Panc1 (cell line): ENCODE data around the gene FAM110A. TPM values are rescaled to one million over a fixed set of nuclear protein-coding genes. Genes with fewer than 3 reads are reported as not detected.

Experiments used
- ATAC-seq: fragments of 200-7000 bp; cut with Tn5 transposase; 2 replicates; pipeline ENCODE4 v1.9.1; 2020; ENCODE audit warnings: mild to moderate bottlenecking, moderate library complexity
- BruUV-seq: library from RNA; stranded (reverse); fragments of 400-500 nt; replicated peaks from 2 replicates; lab custom pipeline; 2021; lab: Mats Ljungman, UMichigan
- CTCF ChIA-PET: fragments of 300-600 bp; sonication (Branson Sonifier 250); formaldehyde crosslinking; loops from one replicate; lab custom pipeline; 2022; ENCODE audit warnings: antibody characterized with exemption; lab: Charles Lee
- POLR2A ChIA-PET: fragments of 300-600 bp; sonication (Branson Sonifier 250); formaldehyde crosslinking; loops from one replicate; lab custom pipeline; 2022; ENCODE audit warnings: antibody characterized with exemption; lab: Charles Lee
- DNase-seq: peaks from one replicate; pipeline ENCODE4 v3.0.0-alpha.2; 2010; ENCODE audit warnings: low read depth, low spot score
- H3K27ac ChIP-seq: 2 replicates; pipeline ENCODE4 v1.5.1; 2011; ENCODE audit warnings: mild to moderate bottlenecking, low read length, inconsistent platforms
- H3K27me3 ChIP-seq: fragments of 200-500 bp; sonication (Bioruptor generic); 2 replicates; pipeline ENCODE4 v1.6.0; 2014; ENCODE audit warnings: low read length, inconsistent platforms; ENCODE audit not compliant: control insufficient read depth, insufficient read depth
- H3K36me3 ChIP-seq: fragments of 200-500 bp; sonication (Bioruptor generic); 2 replicates; pipeline ENCODE4 v1.5.1; 2014; ENCODE audit warnings: inconsistent platforms, mild to moderate bottlenecking, low read length, moderate library complexity; ENCODE audit not compliant: control insufficient read depth, insufficient read depth
- H3K4me1 ChIP-seq: 2 replicates; pipeline ENCODE4 v1.5.1; 2011; ENCODE audit warnings: inconsistent platforms, mild to moderate bottlenecking, low read length, moderate library complexity; ENCODE audit not compliant: control insufficient read depth, insufficient read depth
- H3K4me3 ChIP-seq, 2 experiments: 2 replicates each; pipeline ENCODE4 v1.5.1; 2011 to 2012; ENCODE audit warnings: low read depth in 2 of 2, low read length in 2 of 2, mild to moderate bottlenecking in 2 of 2, inconsistent platforms in 1 of 2, moderate library complexity in 1 of 2
- H3K9me3 ChIP-seq: fragments of 200-500 bp; sonication (Bioruptor generic); 2 replicates; pipeline ENCODE4 v1.5.1; 2014; ENCODE audit warnings: low read depth, mild to moderate bottlenecking, inconsistent platforms, low read length, moderate library complexity; ENCODE audit not compliant: control insufficient read depth, insufficient read depth
- POLR2AphosphoS5 ChIP-seq: IDR thresholded peaks from 2 replicates; pipeline ENCODE4 v1.6.1; 2012; ENCODE audit warnings: mild to moderate bottlenecking, low read depth, low read length, moderate library complexity
- SIN3A ChIP-seq: IDR thresholded peaks from 2 replicates; pipeline ENCODE4 v1.6.1; 2012; ENCODE audit warnings: low read depth, mild to moderate bottlenecking, low read length, moderate library complexity, borderline replicate concordance; ENCODE audit not compliant: insufficient read depth
- TCF7L2 ChIP-seq: IDR thresholded peaks from 2 replicates; pipeline ENCODE4 v1.6.1; 2011; ENCODE audit warnings: mild to moderate bottlenecking, low read depth, low read length, inconsistent platforms
- in situ Hi-C: cut with HindIII; loops from 2 replicates; pipeline ENCODE4 v1.10.0; 2016; ENCODE audit warnings: low sequenced_read_pairs, low pct_unique_long_range_greater_than_20kb
- intact Hi-C: fragments of 100-400 bp; cut with micrococcal nuclease; formaldehyde crosslinking; loops from one replicate; pipeline ENCODE4 v1.10.0; 2022; ENCODE audit not compliant: unreplicated experiment
- total RNA-seq: library from RNA; stranded (reverse); gene quantifications from one replicate; pipeline ENCODE4 v1.2.1, GENCODE V29; 2021; ENCODE audit not compliant: unreplicated experiment
- TF ChIP-seq, protein P1 (sequence below), 2 experiments: IDR thresholded peaks; 2 replicates each; pipeline ENCODE4 v1.6.1; 2011 to 2012; ENCODE audit warnings: low read depth in 2 of 2, control low read depth in 1 of 2, low read length in 1 of 2, mild to moderate bottlenecking in 1 of 2, moderate library complexity in 1 of 2; ENCODE audit not compliant: insufficient read depth in 1 of 2
- TF ChIP-seq, protein P2 (sequence below): fragments of 450-650 bp; IDR thresholded peaks from 2 replicates; pipeline ENCODE4 v1.5.1; 2017; ENCODE audit warnings: mild to moderate bottlenecking

FAM110A gene
- total RNA-seq, 1 experiment from 2014 or later, result 7.8 TPM

DNA sequence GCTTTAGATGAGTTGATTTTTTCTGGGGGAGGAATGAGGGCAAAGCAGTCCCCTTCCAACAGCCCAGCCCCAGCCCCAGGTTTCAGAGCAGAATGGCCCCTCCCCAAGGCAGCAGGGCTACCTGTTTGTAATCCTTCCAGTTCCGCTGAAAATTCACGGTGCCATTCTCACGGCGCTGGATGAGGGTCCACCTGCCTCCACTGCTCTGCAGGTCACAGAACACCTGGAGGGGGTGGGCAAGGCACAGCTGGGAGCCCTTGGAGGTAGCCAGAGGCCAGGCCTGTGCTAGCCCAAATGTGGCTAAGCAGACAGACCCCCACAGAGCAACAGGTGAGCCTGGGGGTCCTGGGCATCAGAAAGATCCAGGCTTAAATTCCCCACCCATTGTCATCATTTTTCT is 46.1 kb downstream of the FAM110A start:
- TF ChIP-seq SIN3A, result no peak
- TF ChIP-seq, protein P1, sequence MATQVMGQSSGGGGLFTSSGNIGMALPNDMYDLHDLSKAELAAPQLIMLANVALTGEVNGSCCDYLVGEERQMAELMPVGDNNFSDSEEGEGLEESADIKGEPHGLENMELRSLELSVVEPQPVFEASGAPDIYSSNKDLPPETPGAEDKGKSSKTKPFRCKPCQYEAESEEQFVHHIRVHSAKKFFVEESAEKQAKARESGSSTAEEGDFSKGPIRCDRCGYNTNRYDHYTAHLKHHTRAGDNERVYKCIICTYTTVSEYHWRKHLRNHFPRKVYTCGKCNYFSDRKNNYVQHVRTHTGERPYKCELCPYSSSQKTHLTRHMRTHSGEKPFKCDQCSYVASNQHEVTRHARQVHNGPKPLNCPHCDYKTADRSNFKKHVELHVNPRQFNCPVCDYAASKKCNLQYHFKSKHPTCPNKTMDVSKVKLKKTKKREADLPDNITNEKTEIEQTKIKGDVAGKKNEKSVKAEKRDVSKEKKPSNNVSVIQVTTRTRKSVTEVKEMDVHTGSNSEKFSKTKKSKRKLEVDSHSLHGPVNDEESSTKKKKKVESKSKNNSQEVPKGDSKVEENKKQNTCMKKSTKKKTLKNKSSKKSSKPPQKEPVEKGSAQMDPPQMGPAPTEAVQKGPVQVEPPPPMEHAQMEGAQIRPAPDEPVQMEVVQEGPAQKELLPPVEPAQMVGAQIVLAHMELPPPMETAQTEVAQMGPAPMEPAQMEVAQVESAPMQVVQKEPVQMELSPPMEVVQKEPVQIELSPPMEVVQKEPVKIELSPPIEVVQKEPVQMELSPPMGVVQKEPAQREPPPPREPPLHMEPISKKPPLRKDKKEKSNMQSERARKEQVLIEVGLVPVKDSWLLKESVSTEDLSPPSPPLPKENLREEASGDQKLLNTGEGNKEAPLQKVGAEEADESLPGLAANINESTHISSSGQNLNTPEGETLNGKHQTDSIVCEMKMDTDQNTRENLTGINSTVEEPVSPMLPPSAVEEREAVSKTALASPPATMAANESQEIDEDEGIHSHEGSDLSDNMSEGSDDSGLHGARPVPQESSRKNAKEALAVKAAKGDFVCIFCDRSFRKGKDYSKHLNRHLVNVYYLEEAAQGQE (IDR thresholded peaks at IDR 0.05; ENCODE audit: insufficient read depth in 1 of 2, low read depth in 2 of 2, low read length in 1 of 2), result no peak
- TF ChIP-seq, protein P2, sequence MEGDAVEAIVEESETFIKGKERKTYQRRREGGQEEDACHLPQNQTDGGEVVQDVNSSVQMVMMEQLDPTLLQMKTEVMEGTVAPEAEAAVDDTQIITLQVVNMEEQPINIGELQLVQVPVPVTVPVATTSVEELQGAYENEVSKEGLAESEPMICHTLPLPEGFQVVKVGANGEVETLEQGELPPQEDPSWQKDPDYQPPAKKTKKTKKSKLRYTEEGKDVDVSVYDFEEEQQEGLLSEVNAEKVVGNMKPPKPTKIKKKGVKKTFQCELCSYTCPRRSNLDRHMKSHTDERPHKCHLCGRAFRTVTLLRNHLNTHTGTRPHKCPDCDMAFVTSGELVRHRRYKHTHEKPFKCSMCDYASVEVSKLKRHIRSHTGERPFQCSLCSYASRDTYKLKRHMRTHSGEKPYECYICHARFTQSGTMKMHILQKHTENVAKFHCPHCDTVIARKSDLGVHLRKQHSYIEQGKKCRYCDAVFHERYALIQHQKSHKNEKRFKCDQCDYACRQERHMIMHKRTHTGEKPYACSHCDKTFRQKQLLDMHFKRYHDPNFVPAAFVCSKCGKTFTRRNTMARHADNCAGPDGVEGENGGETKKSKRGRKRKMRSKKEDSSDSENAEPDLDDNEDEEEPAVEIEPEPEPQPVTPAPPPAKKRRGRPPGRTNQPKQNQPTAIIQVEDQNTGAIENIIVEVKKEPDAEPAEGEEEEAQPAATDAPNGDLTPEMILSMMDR, result no peak
- TF ChIP-seq TCF7L2, result no peak
- no peak for TF ChIP-seq POLR2AphosphoS5
- BruUV-seq, result no TSS peak
- peaks cover 5% of the 10 kb centered on the region; the same call in 1 of the 2 replicates for H3K4me1 ChIP-seq
- ATAC-seq (no peak), DNase-seq (no peak)
- no peaks in the 10 kb centered on the region for H3K27me3 ChIP-seq
- no peak overlapping the region for H3K4me3 ChIP-seq
- no peak overlapping the region for H3K27ac ChIP-seq
- intact Hi-C loops, result no loop called here
- H3K9me3 ChIP-seq, result no peaks in the 10 kb centered on the region
- no peaks in the 10 kb centered on the region for H3K36me3 ChIP-seq
- in situ Hi-C loops, result no loop called here
- POLR2A ChIA-PET, result no interaction called here
- CTCF ChIA-PET, result no interaction called here

DNA sequence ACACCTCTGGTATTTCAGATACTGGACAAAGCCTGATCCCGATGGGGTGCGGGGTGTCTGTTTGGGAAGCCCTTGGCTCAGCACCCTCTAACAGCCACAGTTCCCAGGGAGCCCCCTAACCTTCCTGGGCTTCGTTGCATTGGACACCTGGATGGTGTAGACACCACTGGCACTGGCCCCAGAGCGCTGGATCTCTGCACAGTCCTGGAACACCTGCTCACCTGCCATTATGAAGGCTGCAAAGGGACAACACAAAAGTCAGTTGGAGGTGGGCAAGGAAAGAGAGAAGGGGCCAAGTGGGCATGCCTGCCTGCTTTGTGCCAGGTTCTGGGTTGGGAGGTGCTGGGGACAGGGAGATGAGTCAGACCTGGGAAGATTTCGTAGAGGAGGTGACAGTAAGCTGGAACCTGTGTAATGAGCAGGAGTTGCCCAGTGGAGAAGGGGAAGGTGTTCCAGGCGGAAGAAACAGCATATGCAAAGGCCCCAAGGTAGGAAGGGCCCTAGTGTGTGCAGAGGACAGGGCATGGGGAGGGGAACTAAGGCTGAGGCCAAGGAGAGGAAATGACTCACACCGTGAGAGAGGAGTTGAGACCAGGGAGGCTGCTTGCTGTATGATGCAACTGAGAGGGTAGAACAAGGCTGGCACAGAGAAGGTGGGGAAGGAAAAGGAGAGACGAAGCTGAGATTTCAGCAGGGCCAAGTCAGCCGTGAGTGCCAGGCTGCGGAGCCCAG is 47.7 kb downstream of the FAM110A start:
- Histone ChIP-seq H3K4me3 (no peak overlapping the region), H3K4me1 (peaks cover 5% of the 10 kb centered on the region; the same call in 1 of the 2 replicates), H3K9me3 (no peaks in the 10 kb centered on the region), H3K27ac (no peak overlapping the region), H3K36me3 (no peaks in the 10 kb centered on the region), H3K27me3 (no peaks in the 10 kb centered on the region)
- in situ Hi-C loops, result no loop called here
- POLR2A ChIA-PET, result no interaction called here
- ATAC-seq, result peak; percentile 86
- peak; percentile 38 for DNase-seq
- intact Hi-C loops, result no loop called here
- CTCF ChIA-PET, result no interaction called here
- TF ChIP-seq, protein P2, result no peak
- TF ChIP-seq, protein P1 (IDR thresholded peaks at IDR 0.05; ENCODE audit: insufficient read depth in 1 of 2, low read depth in 2 of 2, low read length in 1 of 2), result no peak
- no peak for TF ChIP-seq POLR2AphosphoS5
- TF ChIP-seq SIN3A, result no peak
- no peak for TF ChIP-seq TCF7L2
- BruUV-seq, result no TSS peak
